Left colon (tissue), 2 donors: ENCODE data around the gene C2CD2L. TPM values are rescaled to one million over a fixed set of nuclear protein-coding genes. Genes with fewer than 3 reads are reported as not detected.

Source experiments
- ATAC-seq: fragments of 200-7000 bp; cut with Tn5 transposase; one replicate; pipeline ENCODE4 v1.9.1; 2020; ENCODE audit warnings: mild to moderate bottlenecking, moderate library complexity
- DNase-seq, 2 donors: peaks; one replicate each; pipeline ENCODE4 v3.0.0-alpha.2; 2020
- intact Hi-C, 2 donors: fragments of 100-400 bp; cut with DNase I in 1 of 2; cut with micrococcal nuclease in 1 of 2; formaldehyde crosslinking; loops; one replicate each; pipeline versions ENCODE4 v1.11.2 to v1.14.0; 2022; cut with DNase I, micrococcal nuclease
- total RNA-seq, 2 donors: library from RNA; stranded (reverse); fragmentation: NEBNext Ultra II Directional; extraction: Animal tissue kit (Norgen Biotek cat#: 25700); gene quantifications; one replicate each; pipeline ENCODE4 v1.2.1, GENCODE V29; 2021
- donor health status: DM: no; HTN: no; CAD: no.
- donor health status: DM: yes; HTN: yes; CAD: no.

Gene C2CD2L
- total RNA-seq, 2 donors from 2014 or later: 26.6 to 43.7 TPM

- no peak for ATAC-seq
- intact Hi-C loops: no loop called here
- no peak for DNase-seq
These were observed 3.3 kb downstream of the C2CD2L start for GRCh38 chr11:119110439-119110838.

DNA sequence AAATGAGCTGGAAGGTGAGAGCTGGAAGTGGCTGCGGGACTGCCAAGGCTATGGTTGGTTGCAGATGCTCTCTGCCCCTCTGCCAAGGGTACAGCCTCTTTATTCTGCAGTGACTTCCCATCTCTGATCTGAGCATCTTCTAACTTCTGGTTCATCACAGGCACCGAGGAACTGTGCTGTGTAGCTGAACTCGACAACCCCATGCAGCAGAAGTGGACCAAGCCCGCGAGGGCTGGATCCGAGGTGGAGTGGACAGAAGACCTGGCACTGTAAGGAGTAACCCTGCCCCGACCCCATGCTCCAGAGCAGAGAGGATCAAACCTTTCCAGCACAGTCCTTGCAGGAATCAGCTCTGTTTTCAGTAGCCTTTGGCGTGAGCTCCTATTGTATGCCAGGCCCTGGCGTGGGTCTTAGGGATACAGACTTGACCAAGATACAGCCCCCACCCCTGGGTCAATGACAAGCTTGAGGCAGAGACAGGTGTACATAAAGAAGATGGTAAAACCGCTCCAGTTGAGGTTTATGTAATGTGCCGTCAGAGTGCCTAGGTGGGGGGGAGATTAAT is 4.3 kb downstream of the C2CD2L start:
- intact Hi-C loops: no loop called here
- ATAC-seq (no peak), DNase-seq (no peak)

GRCh38 chr11:119112314-119113020 is 5.3 kb downstream of the C2CD2L start:
- no peak for DNase-seq
- intact Hi-C loops: no loop called here
- no peak for ATAC-seq

DNA sequence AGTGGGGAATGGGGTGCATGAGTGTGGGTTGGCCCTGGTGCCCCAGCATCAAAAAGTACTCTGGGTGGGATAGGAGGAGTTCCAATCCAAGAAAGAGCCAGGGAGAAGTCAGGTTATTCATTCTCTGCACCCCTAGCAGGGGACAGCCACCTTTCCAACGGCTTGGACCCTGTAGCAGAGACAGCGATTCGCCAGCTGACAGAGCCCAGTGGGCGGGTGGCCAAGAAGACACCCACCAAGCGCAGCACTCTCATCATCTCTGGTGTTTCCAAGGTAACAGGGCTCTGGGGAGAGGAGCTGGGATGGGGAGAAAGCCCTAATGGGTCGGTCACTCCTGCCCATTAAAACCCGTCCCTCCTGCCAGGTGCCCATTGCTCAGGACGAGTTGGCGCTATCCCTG is 6.6 kb downstream of the C2CD2L start:
- DNase-seq: no peak
- intact Hi-C loops: no loop called here
- ATAC-seq: no peak

DNA sequence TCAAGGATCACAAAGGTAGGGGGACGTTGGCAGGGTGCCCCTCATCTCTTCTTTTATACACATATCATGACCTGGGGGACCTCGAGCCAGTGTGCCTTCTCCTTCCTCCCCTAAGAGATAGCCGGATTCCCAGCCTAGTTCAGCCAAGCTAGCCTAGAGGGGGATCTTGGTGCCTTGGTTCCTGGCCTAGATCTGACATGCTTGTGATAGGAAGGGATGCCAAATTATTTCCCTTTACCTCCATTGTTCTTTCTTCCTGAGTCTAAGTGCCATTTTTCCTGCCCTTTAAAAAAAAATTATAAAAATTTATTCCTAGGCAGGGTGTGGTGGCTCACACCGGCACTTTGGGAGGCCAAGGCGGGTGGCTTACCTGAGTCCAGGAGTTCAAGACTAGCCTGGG is 7.2 kb downstream of the C2CD2L start:
- DNase-seq: no peak
- intact Hi-C loops: no loop called here

GRCh38 chr11:119115484-119116234 is 8.5 kb downstream of the C2CD2L start:
- intact Hi-C loops: no loop called here
- DNase-seq (peak in 1 of 2 donors; percentile 49), ATAC-seq (peak; percentile 13)

More for the DNA sequence above, 7.2 kb downstream of the C2CD2L start:
- no peak for ATAC-seq

DNA sequence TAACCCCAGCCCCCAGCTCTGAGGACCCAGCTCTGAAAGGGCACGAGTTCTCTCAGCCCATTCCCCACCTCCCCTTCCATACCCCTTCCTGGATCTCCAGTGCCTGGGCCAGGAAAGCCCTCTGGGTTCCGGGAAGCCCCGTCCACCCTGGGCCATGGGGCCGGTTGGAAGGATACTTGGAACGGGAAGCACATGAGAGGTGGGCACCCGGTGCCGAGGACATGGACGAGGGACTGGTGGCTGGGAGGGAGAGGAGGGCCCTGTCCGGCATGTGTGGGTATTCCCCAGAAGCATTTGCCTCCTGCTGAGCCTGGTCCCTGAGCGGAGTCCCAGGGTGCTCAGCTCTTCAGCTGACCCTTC is 9.1 kb downstream of the C2CD2L start:
- no peak for ATAC-seq
- intact Hi-C loops: no loop called here
- DNase-seq: no peak

- intact Hi-C loops: no loop called here
- no peak for ATAC-seq
- no peak for DNase-seq
These were observed 9.5 kb downstream of the C2CD2L start for GRCh38 chr11:119116601-119117000.

- DNase-seq: no peak
- ATAC-seq: no peak
- intact Hi-C loops: no loop called here
These were observed 10.0 kb downstream of the C2CD2L start for GRCh38 chr11:119117004-119117706.

DNA sequence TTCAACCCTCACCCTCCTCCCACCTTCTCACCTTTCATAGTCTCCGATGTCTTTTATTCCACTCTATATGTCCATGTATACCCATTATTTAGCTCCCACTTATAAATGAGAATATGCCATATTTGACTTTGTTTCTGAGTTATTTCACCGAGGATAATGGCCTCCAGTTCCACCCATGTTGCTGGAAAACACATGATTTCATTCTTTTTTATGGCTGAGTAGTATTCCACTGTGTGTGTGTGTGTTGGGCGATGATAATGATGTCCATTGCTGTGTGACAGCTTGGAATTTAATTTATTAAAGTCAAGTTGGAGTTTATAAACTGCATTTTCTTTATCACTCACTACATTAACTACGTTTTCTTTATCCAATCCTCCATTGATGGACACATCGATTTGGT is 11.1 kb downstream of the C2CD2L start:
- no peak for ATAC-seq
- DNase-seq: no peak
- intact Hi-C loops: no loop called here

GRCh38 chr11:119118946-119119345 is 11.8 kb downstream of the C2CD2L start:
- ATAC-seq (no peak), DNase-seq (no peak)
- intact Hi-C loops: no loop called here

- ATAC-seq: no peak
- intact Hi-C loops: no loop called here
- no peak for DNase-seq
These were observed 13.5 kb downstream of the C2CD2L start for GRCh38 chr11:119120639-119121007.

DNA sequence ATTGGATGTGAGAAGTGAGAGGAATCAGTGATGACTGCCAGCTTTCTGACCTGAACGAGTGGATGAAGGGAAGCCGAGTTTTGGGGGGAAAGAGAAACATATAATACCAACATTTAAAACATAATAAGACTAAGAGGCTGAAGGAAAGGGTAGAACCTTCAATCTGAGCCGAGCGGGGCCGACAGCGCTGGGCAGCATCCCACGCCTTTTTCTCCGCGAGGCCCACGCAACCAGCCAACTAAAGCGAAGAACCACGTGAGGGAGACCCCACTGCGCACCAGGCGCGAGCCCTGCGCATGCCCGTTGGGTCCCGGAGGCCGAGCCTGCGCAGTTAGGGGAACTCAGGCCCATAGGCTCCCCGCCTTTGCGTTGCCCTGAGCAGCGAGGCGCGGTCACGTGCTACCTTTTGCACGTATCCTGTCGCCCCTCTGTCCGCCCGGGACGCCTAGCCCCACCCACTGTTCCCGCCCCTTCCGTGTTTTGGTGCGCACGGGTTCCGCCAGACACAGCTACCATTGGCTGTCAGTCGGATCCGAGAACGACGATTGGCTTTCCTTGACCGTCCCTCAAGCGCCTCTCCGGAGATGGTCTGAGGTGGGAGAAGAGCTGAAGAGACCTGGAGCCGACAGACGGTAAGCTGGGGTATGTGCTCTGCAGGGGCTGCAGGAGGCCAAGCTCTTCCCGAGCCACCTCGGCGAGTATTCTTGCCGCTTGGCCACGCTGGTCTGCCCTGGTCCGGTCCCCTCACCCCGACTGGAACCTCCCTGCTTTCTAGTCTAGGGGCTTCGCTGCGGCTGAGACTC is 14.1 kb downstream of the C2CD2L start, which contains the start of gene HINFP:
TSS of gene HINFP (plus strand) at position 573 of the 803 bp plus-strand sequence. CDS start 5,365 bp downstream, outside the sequence.
- ATAC-seq (peak; percentile 92), DNase-seq (peak; percentile 100)
- intact Hi-C loops: no loop called here

DNA sequence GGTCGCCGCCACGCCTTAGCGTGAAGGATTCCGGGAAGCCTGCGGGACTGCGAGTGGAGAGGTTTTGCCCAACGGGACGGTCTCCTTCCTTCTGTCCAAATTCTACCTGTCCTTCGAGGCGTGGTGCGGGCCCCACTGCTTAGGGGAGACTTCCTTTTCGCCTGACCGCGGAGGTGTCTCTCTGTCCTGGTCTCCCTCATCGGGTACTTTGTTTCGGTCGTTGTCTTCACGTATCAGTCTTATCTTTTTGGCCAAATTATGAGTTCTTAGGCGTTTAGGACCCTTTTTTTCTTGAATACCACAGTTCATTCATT is 14.6 kb downstream of the C2CD2L start:
- DNase-seq (no peak), ATAC-seq (peak; percentile 40)
- intact Hi-C loops: no loop called here

DNA sequence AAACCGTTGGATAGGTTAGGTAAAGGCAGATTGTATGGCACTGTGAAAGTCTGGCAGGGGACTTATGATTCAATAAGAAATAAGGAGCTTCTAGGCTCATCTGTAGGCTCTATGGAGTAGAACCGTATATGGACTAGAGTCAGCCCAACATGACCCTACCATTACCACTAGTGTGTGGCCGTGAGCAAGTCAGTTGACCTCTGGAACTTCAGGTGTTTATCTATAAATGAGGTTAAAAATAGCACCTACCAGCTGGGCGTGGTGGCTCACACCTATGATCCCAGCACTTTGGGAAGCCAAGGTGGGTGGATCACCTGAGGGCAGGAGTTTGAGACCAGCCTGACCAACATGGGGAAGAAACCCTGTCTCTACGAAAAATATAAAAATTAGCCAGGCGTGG is 18.7 kb downstream of the C2CD2L start:
- intact Hi-C loops: no loop called here
- ATAC-seq (peak; percentile 60), DNase-seq (peak; percentile 41 to 54)

- intact Hi-C loops: no loop called here
- DNase-seq: no peak
- ATAC-seq: peak; percentile 22
These were observed 19.6 kb downstream of the C2CD2L start for GRCh38 chr11:119126675-119127268.

DNA sequence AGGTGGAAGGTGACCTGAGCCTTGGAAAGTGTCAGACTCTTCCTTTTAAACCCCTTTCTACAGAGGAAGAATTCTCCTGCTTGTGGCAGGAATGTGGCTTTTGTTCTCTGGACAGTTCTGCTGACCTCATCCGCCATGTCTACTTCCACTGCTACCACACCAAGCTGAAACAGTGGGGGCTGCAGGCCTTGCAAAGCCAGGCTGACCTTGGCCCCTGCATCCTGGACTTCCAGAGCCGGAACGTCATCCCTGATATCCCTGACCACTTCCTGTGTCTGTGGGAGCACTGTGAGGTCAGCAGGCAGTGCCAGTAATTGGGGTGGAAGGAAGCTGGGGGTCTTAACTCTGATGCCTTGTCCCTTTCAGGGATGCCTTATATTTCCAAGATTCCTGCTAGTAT is 23.5 kb downstream of the C2CD2L start:
- no peak for DNase-seq
- intact Hi-C loops: no loop called here
- ATAC-seq: no peak

- DNase-seq: no peak
These were observed 27.3 kb downstream of the C2CD2L start for GRCh38 chr11:119134389-119134978.

More at GRCh38 chr11:119134389-119134978, 27.3 kb downstream of the C2CD2L start:
- peak; percentile 75 for ATAC-seq
- intact Hi-C loops: no loop called here
